T-helper 2 cell treated with Interferon-gamma antibody and Interleukin-4, amounts not matched to agents 100 ng/mL and 5 ng/mL, for 36 hours (primary cell): ENCODE data around the gene NSF. TPM values are rescaled to one million over a fixed set of nuclear protein-coding genes. Genes with fewer than 3 reads are reported as not detected.
"Not testable (repeated sequence)": the region's sequence is repeated elsewhere in the genome, so short reads cannot be mapped to it uniquely, and the experiment has no call there.

Experiments used
- intact Hi-C: fragments of 100-400 bp; cut with micrococcal nuclease; formaldehyde crosslinking; loops from one replicate; pipeline ENCODE4 v1.15.1; 2023
- total RNA-seq: library from RNA; stranded (reverse); gene quantifications from 2 replicates; pipeline ENCODE4 v1.2.3, GENCODE V29; 2022

The NSF gene
- total RNA-seq, 1 donor from 2014 or later: 40.4 TPM

- intact Hi-C loops: not testable (repeated sequence)
Measured at GRCh38 chr17:46628753-46629436, 38.4 kb downstream of the NSF start.

- intact Hi-C loops: not testable (repeated sequence)
Measured at GRCh38 chr17:46632146-46632545, 41.7 kb downstream of the NSF start.

GRCh38 chr17:46634844-46635243 is 44.4 kb downstream of the NSF start:
- intact Hi-C loops: not testable (repeated sequence)

- intact Hi-C loops: not testable (repeated sequence)
Measured at GRCh38 chr17:46641861-46642656, 51.6 kb downstream of the NSF start.

- intact Hi-C loops: not testable (repeated sequence)
Measured at GRCh38 chr17:46647251-46647650, 56.8 kb downstream of the NSF start.

GRCh38 chr17:46647688-46648278 is 57.3 kb downstream of the NSF start:
- intact Hi-C loops: not testable (repeated sequence)

- intact Hi-C loops: not testable (repeated sequence)
Measured at GRCh38 chr17:46649246-46649645, 58.8 kb downstream of the NSF start.

GRCh38 chr17:46652024-46652643 is 61.7 kb downstream of the NSF start:
- intact Hi-C loops: not testable (repeated sequence)

- intact Hi-C loops: not testable (repeated sequence)
Measured at GRCh38 chr17:46658235-46658634, 67.8 kb downstream of the NSF start.

- intact Hi-C loops: not testable (repeated sequence)
Measured at GRCh38 chr17:46659702-46660101, 69.2 kb downstream of the NSF start.

- intact Hi-C loops: not testable (repeated sequence)
Measured at GRCh38 chr17:46663123-46663522, 72.7 kb downstream of the NSF start.

GRCh38 chr17:46663552-46663951 is 73.1 kb downstream of the NSF start:
- intact Hi-C loops: not testable (repeated sequence)

GRCh38 chr17:46665969-46666368 is 75.5 kb downstream of the NSF start:
- intact Hi-C loops: not testable (repeated sequence)

- intact Hi-C loops: not testable (repeated sequence)
Measured at GRCh38 chr17:46670789-46671188, 80.3 kb downstream of the NSF start.

GRCh38 chr17:46672777-46673176 is 82.3 kb downstream of the NSF start:
- intact Hi-C loops: not testable (repeated sequence)

- intact Hi-C loops: not testable (repeated sequence)
Measured at GRCh38 chr17:46677819-46678218, 87.3 kb downstream of the NSF start.

- intact Hi-C loops: not testable (repeated sequence)
Measured at GRCh38 chr17:46683653-46684052, 93.2 kb downstream of the NSF start.

- intact Hi-C loops: not testable (repeated sequence)
Measured at GRCh38 chr17:46685284-46685683, 94.8 kb downstream of the NSF start.

GRCh38 chr17:46692196-46692595 is 101.7 kb downstream of the NSF start:
- intact Hi-C loops: not testable (repeated sequence)

- intact Hi-C loops: not testable (repeated sequence)
Measured at GRCh38 chr17:46693283-46693682, 102.8 kb downstream of the NSF start.

- intact Hi-C loops: not testable (repeated sequence)
Measured at GRCh38 chr17:46696522-46696921, 106.1 kb downstream of the NSF start.

GRCh38 chr17:46699014-46699413 is 108.5 kb downstream of the NSF start:
- intact Hi-C loops: not testable (repeated sequence)
